Mucosa of rectum (tissue), 2 donors: ENCODE measurements around the gene ARRB2.
A peak's percentile ranks its signal among the peaks of the same experiment; 100 is the strongest.
"Not testable (repeated sequence)": the region's sequence is repeated elsewhere in the genome, so short reads cannot be mapped to it uniquely, and the experiment has no call there.

Source experiments
- H3K27ac ChIP-seq, 2 donors: one replicate each; pipeline ENCODE4 v1.7.0; 2013; ENCODE audit warnings: inconsistent platforms in 2 of 2, low read depth in 2 of 2, low read length in 2 of 2
- H3K27me3 ChIP-seq, 2 donors: one replicate each; pipeline ENCODE4 v1.7.0; 2013; ENCODE audit warnings: low read length in 2 of 2; ENCODE audit not compliant: control insufficient read depth in 2 of 2, insufficient read depth in 2 of 2
- H3K36me3 ChIP-seq, 2 donors: one replicate each; pipeline ENCODE4 v1.7.0; 2013; ENCODE audit warnings: low read length in 2 of 2; ENCODE audit not compliant: control insufficient read depth in 2 of 2, insufficient read depth in 2 of 2
- H3K4me1 ChIP-seq, 2 donors: one replicate each; pipeline ENCODE4 v1.7.0; 2013; ENCODE audit warnings: low read length in 2 of 2, mild to moderate bottlenecking in 1 of 2; ENCODE audit not compliant: control insufficient read depth in 2 of 2, insufficient read depth in 2 of 2
- H3K4me3 ChIP-seq, 2 donors: one replicate each; pipeline ENCODE4 v1.7.0; 2013; ENCODE audit warnings: low read length in 2 of 2
- H3K9ac ChIP-seq, 2 donors: one replicate each; pipeline ENCODE4 v1.7.0; 2013; ENCODE audit warnings: low read length in 2 of 2, low read depth in 1 of 2, mild to moderate bottlenecking in 1 of 2
- H3K9me3 ChIP-seq, 2 donors: one replicate each; pipeline ENCODE4 v1.7.0; 2013; ENCODE audit warnings: low read length in 2 of 2; ENCODE audit not compliant: control insufficient read depth in 2 of 2
- donor health status: healthy.
- donor health status: Normal muscosa, but diverticular disease.

The ARRB2 gene

GRCh38 chr17:4699401-4700056 lies 10.9 kb upstream of the ARRB2 start:
- H3K9ac ChIP-seq, H3K9me3 ChIP-seq, H3K27ac ChIP-seq, H3K4me3 ChIP-seq, H3K27me3 ChIP-seq, H3K36me3 ChIP-seq: not testable (repeated sequence)
- H3K4me1 ChIP-seq = peaks cover 10 to 11% of the 10 kb centered on the region in 2 donors

- Histone ChIP-seq H3K4me3 (no peak overlapping the region), H3K4me1 (peaks cover 10 to 11% of the 10 kb centered on the region in 2 donors), H3K27ac (no peak overlapping the region), H3K9ac (no peak overlapping the region), H3K27me3 (no peaks in the 10 kb centered on the region), H3K9me3 (no peaks in the 10 kb centered on the region), H3K36me3 (peaks cover 2 to 4% of the 10 kb centered on the region in 2 donors)
Observed at GRCh38 chr17:4701116-4701515, 9.3 kb upstream of the ARRB2 start.

DNA sequence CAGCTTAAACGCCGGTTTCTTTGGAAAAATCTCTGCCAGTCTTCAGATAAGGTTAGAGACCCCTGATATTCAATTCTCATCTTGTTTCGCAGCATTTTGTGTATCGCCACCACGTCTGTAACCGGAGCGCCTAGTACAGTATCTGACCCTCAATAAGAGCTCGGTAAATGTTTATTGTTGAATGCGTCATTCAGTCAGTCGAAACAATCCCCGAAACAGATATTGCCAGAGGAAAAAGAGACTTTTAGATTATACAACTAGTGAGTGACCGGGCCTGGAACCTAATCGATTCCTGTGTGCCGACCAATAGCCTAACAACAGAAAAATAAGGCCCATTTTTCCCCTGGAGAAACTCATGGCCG lies 7.1 kb upstream of the ARRB2 start:
- Histone ChIP-seq H3K27ac (peak overlapping the region in 1 of 2 donors; percentile 68), H3K9me3 (no peaks in the 10 kb centered on the region)

DNA sequence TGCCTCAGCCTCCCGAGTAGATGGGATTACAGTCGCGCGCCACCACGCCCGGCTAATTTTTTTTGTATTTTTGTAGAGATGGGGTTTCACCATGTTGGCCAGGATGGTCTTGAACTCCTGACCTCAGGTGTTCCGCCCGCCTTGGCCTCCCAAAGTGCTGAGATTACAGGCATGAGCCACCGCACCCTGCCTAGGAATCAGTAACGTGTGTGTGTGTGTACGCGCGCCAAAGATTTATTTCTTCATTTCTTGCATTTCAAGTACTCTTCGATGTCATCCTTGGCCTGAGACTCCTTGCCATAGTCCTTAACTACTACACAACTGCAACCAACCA lies 5.9 kb upstream of the ARRB2 start:
- H3K27me3 ChIP-seq, H3K9me3 ChIP-seq, H3K27ac ChIP-seq, H3K36me3 ChIP-seq: not testable (repeated sequence)
- Histone ChIP-seq H3K4me3 (peak overlapping the region; percentile 93), H3K9ac (peak overlapping the region; percentile 79 to 87), H3K4me1 (peaks cover 11% of the 10 kb centered on the region in 2 donors)

More for the DNA sequence above, 7.1 kb upstream of the ARRB2 start:
- H3K9ac ChIP-seq = peak overlapping the region; percentile 79 to 87
- no peaks in the 10 kb centered on the region for H3K36me3 ChIP-seq
- H3K4me3 ChIP-seq = peak overlapping the region; percentile 93
- H3K27me3 ChIP-seq = no peaks in the 10 kb centered on the region
- H3K4me1 ChIP-seq = peaks cover 10 to 11% of the 10 kb centered on the region in 2 donors

DNA sequence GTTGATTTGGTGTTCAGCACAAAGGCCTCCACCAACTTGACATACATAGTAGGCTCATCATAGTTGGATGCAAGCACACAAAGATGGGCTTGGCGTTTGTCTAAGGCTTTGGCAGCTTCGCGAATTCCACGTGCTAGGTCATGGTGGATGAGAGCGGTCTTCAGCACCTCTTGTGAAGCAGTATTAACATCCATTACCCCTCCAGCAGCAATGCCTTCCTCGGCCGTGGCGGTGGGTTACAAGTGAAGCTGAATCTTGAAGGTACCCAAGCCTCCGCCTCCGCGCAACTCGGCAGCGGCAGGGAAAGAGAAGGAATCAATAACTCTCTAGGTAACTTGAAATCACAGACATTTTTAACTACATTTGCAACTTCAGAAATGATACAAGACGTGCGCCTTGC lies 5.4 kb upstream of the ARRB2 start:
- no peaks in the 10 kb centered on the region for H3K27me3 ChIP-seq
- no peak overlapping the region for H3K27ac ChIP-seq
- H3K9me3 ChIP-seq = no peaks in the 10 kb centered on the region
- no peak overlapping the region for H3K9ac ChIP-seq
- H3K4me1 ChIP-seq = peaks cover 11 to 15% of the 10 kb centered on the region in 2 donors
- no peaks in the 10 kb centered on the region for H3K36me3 ChIP-seq
- no peak overlapping the region for H3K4me3 ChIP-seq

GRCh38 chr17:4706121-4706520 lies 4.3 kb upstream of the ARRB2 start:
- no peaks in the 10 kb centered on the region for H3K36me3 ChIP-seq
- H3K9me3 ChIP-seq = no peaks in the 10 kb centered on the region
- H3K4me3 ChIP-seq = no peak overlapping the region
- H3K27me3 ChIP-seq = no peaks in the 10 kb centered on the region
- H3K4me1 ChIP-seq = peaks cover 16 to 19% of the 10 kb centered on the region in 2 donors
- H3K27ac ChIP-seq = no peak overlapping the region
- no peak overlapping the region for H3K9ac ChIP-seq

DNA sequence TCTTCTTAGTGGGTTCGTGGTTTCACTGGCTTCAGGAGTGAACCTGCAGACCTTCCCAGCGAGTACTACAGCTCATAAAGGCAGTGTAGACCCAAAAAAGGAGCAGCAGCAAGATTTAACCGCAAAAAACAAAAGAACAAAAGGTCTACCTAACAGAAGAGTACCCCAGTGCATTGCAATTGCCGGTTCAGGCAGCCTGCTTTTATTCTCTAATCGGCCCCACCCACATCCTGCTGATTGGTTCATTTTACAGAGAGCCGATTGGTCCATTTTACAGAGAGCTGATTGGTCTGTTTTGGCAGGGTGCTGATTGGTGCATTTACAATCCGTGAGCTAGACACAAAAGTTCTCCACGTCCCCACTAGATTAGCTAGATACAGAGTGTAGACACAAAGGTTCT lies 2.0 kb upstream of the ARRB2 start:
- H3K9me3 ChIP-seq = no peaks in the 10 kb centered on the region
- peaks cover 23 to 24% of the 10 kb centered on the region in 2 donors for H3K4me1 ChIP-seq
- no peaks in the 10 kb centered on the region for H3K27me3 ChIP-seq
- H3K9ac ChIP-seq = no peak overlapping the region
- no peaks in the 10 kb centered on the region for H3K36me3 ChIP-seq
- H3K4me3 ChIP-seq = no peak overlapping the region
- H3K27ac ChIP-seq = no peak overlapping the region

- H3K27me3 ChIP-seq = no peaks in the 10 kb centered on the region
- H3K36me3 ChIP-seq = no peaks in the 10 kb centered on the region
- H3K27ac ChIP-seq = peak overlapping the region; percentile 80 to 87
- H3K4me3 ChIP-seq = peak overlapping the region; percentile 70 to 81
- H3K4me1 ChIP-seq = peaks cover 21 to 24% of the 10 kb centered on the region in 2 donors
- no peaks in the 10 kb centered on the region for H3K9me3 ChIP-seq
- H3K9ac ChIP-seq = peak overlapping the region; percentile 72 to 73
Observed at GRCh38 chr17:4710693-4711634, 532 bp downstream of the ARRB2 start.

GRCh38 chr17:4711661-4712181 lies 1.3 kb downstream of the ARRB2 start:
- H3K27me3 ChIP-seq = no peaks in the 10 kb centered on the region
- peaks cover 0 to 3% of the 10 kb centered on the region in 2 donors for H3K36me3 ChIP-seq
- H3K4me1 ChIP-seq = peaks cover 21 to 24% of the 10 kb centered on the region in 2 donors
- H3K27ac ChIP-seq = peak overlapping the region; percentile 80 to 87
- H3K9ac ChIP-seq = peak overlapping the region; percentile 36 to 73
- H3K4me3 ChIP-seq = peak overlapping the region; percentile 70 to 81
- H3K9me3 ChIP-seq = no peaks in the 10 kb centered on the region

GRCh38 chr17:4712526-4712925 lies 2.1 kb downstream of the ARRB2 start:
- H3K4me1 ChIP-seq = peaks cover 21 to 24% of the 10 kb centered on the region in 2 donors
- peaks cover 5 to 6% of the 10 kb centered on the region in 2 donors for H3K36me3 ChIP-seq
- H3K27ac ChIP-seq = peak overlapping the region; percentile 80 to 87
- H3K27me3 ChIP-seq = no peaks in the 10 kb centered on the region
- no peak overlapping the region for H3K9ac ChIP-seq
- H3K9me3 ChIP-seq = no peaks in the 10 kb centered on the region
- peak overlapping the region; percentile 70 to 81 for H3K4me3 ChIP-seq
